Endodermal cell (in vitro differentiated cells): ENCODE data around the gene FGD4. TPM values are rescaled to one million over a fixed set of nuclear protein-coding genes. Genes with fewer than 3 reads are reported as not detected.
A peak's percentile ranks its signal among the peaks of the same experiment; 100 is the strongest.

Experiments used
- DNase-seq: peaks from one replicate; pipeline ENCODE4 v3.0.0-alpha.2; 2017
- H3K27ac ChIP-seq: 2 replicates; pipeline ENCODE4 v1.5.1; 2013; ENCODE audit warnings: mild to moderate bottlenecking, low read depth, low read length, moderate library complexity
- H3K27me3 ChIP-seq: 2 replicates; pipeline ENCODE4 v1.6.1; 2013; ENCODE audit warnings: mild to moderate bottlenecking, low read length, moderate library complexity; ENCODE audit not compliant: insufficient read depth, control insufficient read depth, poor library complexity, severe bottlenecking
- H3K36me3 ChIP-seq: 2 replicates; pipeline ENCODE4 v1.7.0; 2013; ENCODE audit warnings: mild to moderate bottlenecking, low read length, moderate library complexity; ENCODE audit not compliant: control insufficient read depth, insufficient read depth
- H3K4me1 ChIP-seq: one replicate; pipeline ENCODE4 v1.7.0; 2013; ENCODE audit warnings: low read length; ENCODE audit not compliant: control insufficient read depth, insufficient read depth
- H3K4me3 ChIP-seq: 2 replicates; pipeline ENCODE4 v1.5.1; 2013; ENCODE audit warnings: mild to moderate bottlenecking, low read length, moderate library complexity
- H3K9ac ChIP-seq: 2 replicates; pipeline ENCODE4 v1.6.1; 2013; ENCODE audit warnings: mild to moderate bottlenecking, low read length, moderate library complexity; ENCODE audit not compliant: poor library complexity, severe bottlenecking; ENCODE audit errors: extremely low read depth
- H3K9me3 ChIP-seq: 2 replicates; pipeline ENCODE4 v1.6.1; 2013; ENCODE audit warnings: mild to moderate bottlenecking, low read length, moderate library complexity; ENCODE audit not compliant: control insufficient read depth
- H3K27ac Mint-ChIP-seq: 2 replicates; pipeline ENCODE4 v1.8.0; 2020; ENCODE audit warnings: mixed read lengths
- H3K27me3 Mint-ChIP-seq: 2 replicates; pipeline ENCODE4 v1.8.0; 2021; ENCODE audit warnings: mild to moderate bottlenecking, mixed read lengths; ENCODE audit not compliant: insufficient read depth
- H3K36me3 Mint-ChIP-seq: 2 replicates; pipeline ENCODE4 v1.8.0; 2020; ENCODE audit warnings: low read depth, mixed read lengths
- H3K4me1 Mint-ChIP-seq: 2 replicates; pipeline ENCODE4 v1.8.0; 2020; ENCODE audit warnings: mixed read lengths
- H3K4me3 Mint-ChIP-seq: 2 replicates; pipeline ENCODE4 v1.8.0; 2020; ENCODE audit warnings: mild to moderate bottlenecking, moderate library complexity, mixed read lengths
- H3K9me3 Mint-ChIP-seq: 2 replicates; pipeline ENCODE4 v1.8.0; 2020; ENCODE audit warnings: mild to moderate bottlenecking, mixed read lengths
- CTCF ChIP-seq: fragments of 200-600 bp; sonication (generic); conservative IDR thresholded peaks from 2 replicates; pipeline ENCODE4 v1.5.0; 2021; ENCODE audit warnings: antibody characterized with exemption, mild to moderate bottlenecking
- WGBS, 2 experiments: methylation state at CpG; one replicate each; pipeline versions ENCODE4 v1.1.5 to v1.1.7; 2013; ENCODE audit warnings: missing lambda C conversion rate in 2 of 2, mixed read lengths in 1 of 2; ENCODE audit not compliant: insufficient coverage in 1 of 2, insufficient read length in 1 of 2; 5-methylcytosine and 5-hydroxymethylcytosine counted together
- total RNA-seq, 2 donors: library from RNA; stranded (reverse); fragmentation: NEBNext Ultra II Directional in 1 of 2; extraction: Animal tissue kit (Norgen Biotek cat#: 25700) in 1 of 2; gene quantifications; 2 replicates in 1 of 2; 3 replicates in 1 of 2; pipeline ENCODE4 v1.2.1, GENCODE V29; 2021

Gene FGD4
- total RNA-seq, 2 donors from 2014 or later, result 27.6 to 57.7 TPM

GRCh38 chr12:32535288-32535999 is 136.1 kb downstream of the FGD4 start:
- no peak overlapping the region for H3K27ac ChIP-seq
- TF ChIP-seq CTCF, result no peak
- 58 to 69% methylated on average over 4 to 6 of the region's 6 CpGs for WGBS, 2 experiments

DNA sequence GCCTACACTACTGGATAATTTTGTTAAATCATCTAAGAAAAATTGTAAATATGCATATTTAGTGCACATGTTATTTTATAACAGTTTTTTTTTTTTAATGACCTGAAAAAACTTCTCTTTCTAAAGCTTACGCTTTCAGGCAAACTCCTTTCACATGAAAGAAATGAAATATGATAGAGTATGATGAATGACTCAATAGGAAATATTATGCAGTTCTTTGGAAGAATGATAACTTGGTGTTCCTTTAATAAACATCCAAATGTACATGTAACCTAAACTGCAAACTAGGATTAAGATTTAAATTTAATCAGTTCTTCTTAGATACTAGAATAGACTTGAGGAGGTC is 136.6 kb downstream of the FGD4 start:
- WGBS, 2 experiments, result 100% methylated on average over 1 of the region's 1 CpG; no CpG with 5 or more reads in 1 of the 2 experiments

More at GRCh38 chr12:32535288-32535999, 136.1 kb downstream of the FGD4 start:
- H3K36me3 Mint-ChIP-seq, result peaks cover 5% of the 10 kb centered on the region
- H3K27me3 ChIP-seq, result no peaks in the 10 kb centered on the region
- H3K4me1 ChIP-seq, result no peaks in the 10 kb centered on the region
- peaks cover 21% of the 10 kb centered on the region for H3K4me1 Mint-ChIP-seq
- H3K9me3 Mint-ChIP-seq, result no peaks in the 10 kb centered on the region
- H3K27me3 Mint-ChIP-seq, result peaks cover 27% of the 10 kb centered on the region
- no peak overlapping the region for H3K9ac ChIP-seq
- no peak overlapping the region for H3K27ac Mint-ChIP-seq
- DNase-seq, result peak; percentile 69
- H3K36me3 ChIP-seq, result no peaks in the 10 kb centered on the region
- no peak overlapping the region for H3K4me3 Mint-ChIP-seq
- no peaks in the 10 kb centered on the region for H3K9me3 ChIP-seq
- H3K4me3 ChIP-seq, result no peak overlapping the region

DNA sequence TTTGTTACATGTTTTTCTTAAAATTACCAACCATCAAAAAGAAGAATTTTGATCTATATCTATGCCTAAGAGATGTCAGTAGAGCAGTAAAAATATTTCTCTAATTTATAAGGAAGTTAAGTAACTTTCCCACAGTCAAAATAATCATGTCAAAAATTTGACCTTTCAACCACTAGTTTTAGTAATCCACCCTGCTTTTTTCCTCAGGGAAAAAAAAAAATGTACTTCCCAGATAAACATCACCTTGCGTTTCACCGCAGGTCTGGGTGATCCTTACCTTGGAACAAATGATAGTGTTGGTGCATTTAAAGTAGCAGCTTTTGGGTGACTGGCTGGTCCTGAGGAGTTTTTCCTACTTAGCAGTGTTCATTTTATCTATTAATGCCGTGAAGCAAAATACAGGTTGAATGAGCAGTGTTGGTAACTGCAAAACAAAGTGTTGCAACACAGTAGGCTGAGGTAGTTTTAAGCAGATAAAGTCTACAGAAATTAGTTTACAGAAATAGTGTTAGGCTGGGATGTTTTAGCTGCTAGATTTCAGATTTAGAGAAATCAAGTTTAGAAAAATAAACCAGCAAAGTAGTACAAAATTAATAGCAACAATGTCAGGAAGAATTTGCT is 142.5 kb downstream of the FGD4 start:
- Histone ChIP-seq H3K4me1 (no peaks in the 10 kb centered on the region), H3K9me3 (no peaks in the 10 kb centered on the region), H3K27me3 (no peaks in the 10 kb centered on the region), H3K4me3 (no peak overlapping the region), H3K27ac (no peak overlapping the region), H3K9ac (no peak overlapping the region), H3K36me3 (no peaks in the 10 kb centered on the region)
- 88 to 100% methylated on average over 1 to 3 of the region's 3 CpGs for WGBS, 2 experiments
- peak; percentile 22 for DNase-seq
- H3K9me3 Mint-ChIP-seq, result no peaks in the 10 kb centered on the region
- H3K4me3 Mint-ChIP-seq, result no peak overlapping the region
- no peaks in the 10 kb centered on the region for H3K27me3 Mint-ChIP-seq
- TF ChIP-seq CTCF, result no peak
- H3K36me3 Mint-ChIP-seq, result peaks cover 8% of the 10 kb centered on the region
- H3K27ac Mint-ChIP-seq, result peak overlapping the region; percentile 15
- peaks cover 17% of the 10 kb centered on the region for H3K4me1 Mint-ChIP-seq

More for the DNA sequence above, 136.6 kb downstream of the FGD4 start:
- no peak overlapping the region for H3K4me3 Mint-ChIP-seq
- Histone ChIP-seq H3K27me3 (no peaks in the 10 kb centered on the region), H3K4me1 (no peaks in the 10 kb centered on the region), H3K27ac (no peak overlapping the region), H3K4me3 (no peak overlapping the region), H3K9me3 (no peaks in the 10 kb centered on the region), H3K9ac (no peak overlapping the region), H3K36me3 (no peaks in the 10 kb centered on the region)
- peaks cover 5% of the 10 kb centered on the region for H3K36me3 Mint-ChIP-seq
- no peak for DNase-seq
- H3K27ac Mint-ChIP-seq, result no peak overlapping the region
- H3K4me1 Mint-ChIP-seq, result peaks cover 22% of the 10 kb centered on the region
- H3K27me3 Mint-ChIP-seq, result peaks cover 24% of the 10 kb centered on the region
- no peaks in the 10 kb centered on the region for H3K9me3 Mint-ChIP-seq
- TF ChIP-seq CTCF, result no peak
